ENCODE measurements around the gene FHOD3.

The FHOD3 gene

DNA sequence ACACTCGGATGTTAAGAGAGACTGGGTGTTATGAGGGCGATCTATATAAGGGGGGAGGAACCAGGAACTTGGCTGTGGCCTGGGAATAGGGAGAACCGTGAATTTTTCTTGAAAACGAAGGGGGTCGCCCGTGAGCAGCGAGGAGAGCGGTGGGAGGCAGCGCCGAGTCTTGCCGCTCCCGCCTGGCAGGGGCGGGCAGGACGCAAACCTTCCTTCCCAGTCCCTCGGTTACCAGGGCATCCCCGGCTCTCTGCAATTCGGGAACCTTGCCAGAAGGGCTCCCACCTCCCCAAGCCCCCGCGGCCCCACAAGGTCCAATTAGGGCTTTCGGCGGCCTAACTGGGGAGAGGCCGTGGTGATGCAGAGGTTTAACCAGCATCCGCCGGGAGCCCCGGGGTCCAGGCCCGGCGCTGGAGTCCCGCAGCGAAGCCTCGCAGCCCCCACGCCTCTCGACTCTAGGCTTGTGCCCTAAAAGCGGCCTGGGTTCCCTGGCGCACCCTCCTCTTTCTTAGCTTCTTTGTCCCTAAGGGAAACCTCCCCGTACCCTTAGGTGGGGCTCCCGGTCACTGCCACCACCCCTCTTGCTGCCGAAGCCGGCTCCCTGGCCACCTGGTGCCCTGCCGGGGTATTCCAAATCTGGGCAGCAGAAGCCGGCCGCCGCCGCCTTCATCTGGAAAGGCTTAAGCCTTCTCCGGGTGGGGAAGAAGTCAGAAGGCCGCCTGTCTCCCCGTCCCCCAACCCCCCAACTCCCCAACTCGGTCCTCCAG lies 680 bp upstream of the FHOD3 start:
- DNase-seq (ENCODE audit: low read depth in 2 of 2), result no peak

DNA sequence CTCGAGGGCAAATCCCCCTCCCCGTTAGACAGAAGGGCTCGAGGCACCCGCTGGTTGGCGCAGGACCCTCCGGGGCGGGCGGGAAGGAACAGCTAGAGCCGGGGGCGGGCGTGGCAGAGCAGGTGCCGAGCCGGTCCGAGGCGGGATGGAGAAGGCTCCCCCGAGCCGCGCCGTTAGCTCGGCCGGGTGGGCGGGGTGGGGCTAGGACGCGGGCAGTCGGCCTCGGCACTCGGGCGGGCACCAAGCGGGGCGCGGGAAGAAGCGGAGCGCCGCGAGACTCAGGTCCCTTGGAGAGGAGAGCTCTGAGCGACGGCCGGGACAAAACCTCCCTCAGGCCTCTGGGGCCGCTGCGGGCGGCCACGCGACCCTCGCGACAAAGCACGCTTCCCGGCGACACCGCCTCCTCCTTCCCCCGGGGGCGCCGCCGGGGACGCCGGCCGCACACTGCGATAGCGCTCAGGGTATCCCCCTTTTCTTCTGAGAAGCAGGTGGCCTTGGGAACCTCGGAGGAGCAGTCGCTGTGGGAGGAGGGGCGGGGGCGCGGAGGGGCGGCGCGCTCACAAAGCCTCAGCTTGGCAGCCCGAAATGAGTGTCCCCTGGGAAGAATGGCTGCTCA lies 721 bp downstream of the FHOD3 start:
- no peak for DNase-seq (ENCODE audit: low read depth in 2 of 2)

GRCh38 chr18:36299015-36299414 lies 1.5 kb downstream of the FHOD3 start:
- DNase-seq (ENCODE audit: low read depth in 2 of 2), result no peak

DNA sequence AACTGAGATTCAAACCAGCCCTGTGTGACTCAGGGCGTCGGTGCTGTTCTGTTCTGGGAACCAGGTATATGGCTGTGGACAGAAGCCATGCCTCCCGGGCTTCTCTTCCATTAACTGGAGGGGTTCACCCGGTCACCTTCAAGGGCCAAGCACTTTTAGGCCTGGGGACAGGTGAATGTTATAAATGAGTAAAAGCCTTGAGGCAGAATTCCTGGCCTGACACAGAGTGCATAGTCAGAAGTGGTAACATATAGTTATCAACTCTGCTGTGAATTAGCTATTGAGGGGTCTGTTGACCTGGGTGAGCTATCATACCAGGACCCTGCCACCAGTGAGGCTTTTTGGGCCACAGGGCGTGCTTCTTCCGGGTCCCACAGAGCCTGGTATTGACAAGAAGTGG lies 2.7 kb downstream of the FHOD3 start:
- no peak for DNase-seq (ENCODE audit: low read depth in 2 of 2)

GRCh38 chr18:36301884-36302283 lies 4.4 kb downstream of the FHOD3 start:
- no peak for DNase-seq (ENCODE audit: low read depth in 2 of 2)

- no peak for DNase-seq (ENCODE audit: low read depth in 2 of 2)
Observed at GRCh38 chr18:36302676-36303075, 5.2 kb downstream of the FHOD3 start.

- DNase-seq (ENCODE audit: low read depth in 2 of 2), result no peak
Observed at GRCh38 chr18:36303211-36303844, 5.8 kb downstream of the FHOD3 start.

- no peak for DNase-seq (ENCODE audit: low read depth in 2 of 2)
Observed at GRCh38 chr18:36304723-36305122, 7.2 kb downstream of the FHOD3 start.

DNA sequence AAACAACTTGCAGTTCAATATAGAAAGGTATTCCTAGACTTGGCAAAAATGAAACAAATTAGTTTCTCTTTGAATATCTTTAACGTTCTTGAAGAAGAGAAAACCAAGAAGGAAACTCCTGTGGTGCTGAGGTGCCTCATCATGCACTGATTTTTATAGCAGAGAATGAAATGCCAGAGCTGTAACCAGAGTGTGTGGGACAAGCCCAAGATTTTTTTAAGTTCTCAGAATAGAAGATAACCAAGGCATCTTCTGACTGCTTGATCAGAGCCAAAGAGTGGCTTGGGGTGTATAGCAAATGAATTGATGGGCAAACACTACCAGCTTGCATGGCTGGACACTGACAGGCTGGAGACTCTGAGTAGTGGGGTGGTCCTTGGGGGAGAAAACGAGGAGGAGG lies 7.9 kb downstream of the FHOD3 start:
- no peak for DNase-seq (ENCODE audit: low read depth in 2 of 2)

DNA sequence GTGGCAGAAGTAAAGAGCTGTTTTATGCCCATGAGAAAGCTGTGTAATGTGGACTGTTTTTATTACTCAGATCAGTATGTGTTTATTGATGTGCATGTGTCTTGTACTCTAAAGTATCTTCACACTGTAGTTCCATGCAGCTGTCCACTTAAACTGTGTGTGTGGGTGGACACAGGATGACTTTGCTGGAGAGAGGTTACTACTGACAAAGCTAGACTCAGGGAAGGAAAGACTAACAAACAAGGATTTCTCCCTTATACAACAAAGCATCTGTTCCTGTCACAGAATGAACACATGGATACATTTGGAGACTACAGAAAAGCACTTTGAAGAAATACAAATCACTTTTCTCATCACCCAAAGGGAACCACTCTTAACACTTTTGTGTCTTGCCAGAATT lies 10.0 kb downstream of the FHOD3 start:
- DNase-seq (ENCODE audit: low read depth in 2 of 2), result no peak

DNA sequence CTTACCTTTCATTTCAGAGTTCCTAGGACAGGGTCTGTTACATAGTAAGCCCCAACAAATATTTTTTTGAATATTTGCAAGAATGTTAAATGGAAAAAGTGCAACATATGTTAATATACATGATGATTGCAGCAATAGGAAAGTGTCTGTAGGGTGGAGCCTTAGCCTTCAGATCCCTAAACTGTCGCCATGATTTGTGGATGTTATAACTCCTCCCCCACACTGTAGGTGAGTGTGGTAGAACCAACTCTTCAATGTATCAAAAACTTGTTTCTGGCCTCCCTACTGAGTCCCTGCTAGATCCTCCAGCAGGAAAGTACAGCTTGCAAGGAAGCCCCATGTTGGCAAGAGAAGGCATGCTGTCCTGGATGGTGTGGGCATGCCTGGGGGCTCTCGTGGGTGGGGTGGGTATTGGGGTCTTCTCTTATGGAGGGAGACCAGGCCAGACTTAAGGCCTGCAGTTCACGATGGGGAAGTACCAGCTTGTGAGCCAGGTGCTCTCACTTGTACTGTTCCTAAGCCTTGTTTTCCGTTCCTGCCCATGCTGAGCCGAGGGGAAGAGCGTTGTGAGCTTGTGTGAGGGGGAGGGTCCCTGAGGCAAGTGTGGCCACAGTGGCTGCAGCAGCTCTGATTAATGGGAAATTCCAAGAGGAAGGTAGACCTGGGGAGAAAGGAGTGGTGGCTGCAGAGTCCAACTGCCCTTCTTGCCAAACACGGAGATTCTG lies 11.4 kb downstream of the FHOD3 start:
- DNase-seq (ENCODE audit: low read depth in 2 of 2), result no peak

DNA sequence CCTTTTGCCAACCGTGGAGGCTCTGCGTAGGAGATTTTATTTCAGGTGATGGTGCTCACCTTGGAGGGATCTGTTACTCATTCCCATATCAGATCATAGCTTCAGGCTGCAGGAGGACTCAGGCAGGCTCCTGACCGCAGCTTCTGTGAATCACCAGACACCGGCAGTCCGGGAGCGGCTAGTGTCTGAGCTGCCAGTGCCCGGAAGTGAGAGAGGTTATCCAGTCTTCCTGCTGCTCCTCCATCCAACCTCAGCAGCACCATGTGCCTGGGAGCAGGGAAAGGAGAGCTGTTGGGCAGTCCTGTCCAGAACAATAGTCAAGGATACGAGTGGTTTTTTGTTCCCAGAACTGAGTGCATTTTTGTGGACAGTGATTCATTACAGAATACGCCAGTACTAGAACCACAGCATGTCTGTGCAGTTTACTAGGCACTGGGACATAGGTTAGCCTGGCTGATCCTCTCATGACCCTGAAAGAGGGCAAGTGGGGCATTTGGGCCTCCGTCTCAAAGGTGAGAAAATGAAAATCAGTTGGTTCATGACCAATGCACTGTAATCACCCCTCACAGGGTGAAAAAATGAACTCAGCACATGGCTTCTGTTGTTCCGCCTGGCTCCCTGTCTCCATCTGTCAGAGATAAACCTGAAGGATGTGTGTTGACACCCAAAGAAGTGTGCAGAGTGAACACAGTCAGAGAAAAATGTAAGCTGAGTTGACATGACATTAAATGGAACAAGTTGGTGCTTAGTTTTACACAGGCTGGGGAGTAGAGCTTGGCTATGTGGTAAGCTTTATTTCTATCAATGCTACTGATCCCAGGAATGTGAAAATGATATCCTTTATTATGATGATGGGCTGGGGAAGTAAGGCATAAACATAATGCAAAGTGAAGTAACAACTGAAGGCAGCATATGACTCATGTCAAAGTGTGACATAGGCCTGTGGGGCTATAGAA lies 12.2 kb downstream of the FHOD3 start:
- DNase-seq (ENCODE audit: low read depth in 2 of 2), result no peak

- no peak for DNase-seq (ENCODE audit: low read depth in 2 of 2)
Observed at GRCh38 chr18:36311026-36311570, 13.6 kb downstream of the FHOD3 start.

GRCh38 chr18:36312806-36313395 lies 15.4 kb downstream of the FHOD3 start:
- DNase-seq (ENCODE audit: low read depth in 2 of 2), result no peak

DNA sequence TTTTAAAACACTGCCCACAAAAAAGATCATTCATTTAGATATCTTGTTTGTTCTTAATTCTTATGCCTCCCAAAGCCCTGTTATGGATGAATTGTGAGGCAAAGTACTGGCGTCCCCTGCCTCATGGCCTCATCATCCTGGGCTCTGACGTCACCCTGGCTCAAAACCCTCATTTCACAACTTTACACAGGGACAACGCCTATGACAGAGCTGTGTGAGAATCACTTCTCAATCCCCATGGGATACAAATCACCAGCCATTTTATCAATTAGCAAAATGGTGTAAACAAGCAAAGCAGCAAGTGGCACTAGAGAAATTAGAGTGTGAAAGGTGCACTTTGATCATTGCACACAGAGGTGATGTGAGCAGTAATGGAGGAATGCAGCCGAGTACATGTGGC lies 16.6 kb downstream of the FHOD3 start:
- no peak for DNase-seq (ENCODE audit: low read depth in 2 of 2)

GRCh38 chr18:36314754-36315153 lies 17.2 kb downstream of the FHOD3 start:
- DNase-seq (ENCODE audit: low read depth in 2 of 2), result no peak

DNA sequence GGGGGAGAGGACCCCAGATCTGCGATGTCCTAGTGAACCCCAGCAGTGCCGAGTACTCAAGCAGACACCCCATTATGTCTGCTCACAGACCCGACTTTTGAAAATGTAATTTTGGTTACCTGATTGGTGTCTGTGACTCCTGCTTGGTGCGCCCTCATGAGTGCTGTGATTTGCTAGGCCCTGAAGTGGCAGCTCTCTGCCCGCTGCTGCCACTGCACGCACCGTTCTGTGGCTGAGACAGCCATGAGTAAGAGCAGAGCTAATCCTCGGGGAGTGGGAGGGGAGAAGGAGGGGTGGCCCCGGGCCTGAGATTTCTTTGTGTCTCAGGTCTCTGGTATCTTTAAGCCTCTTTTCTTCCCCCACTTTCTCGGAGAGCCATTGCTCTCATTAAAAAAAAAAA lies 18.2 kb downstream of the FHOD3 start:
- no peak for DNase-seq (ENCODE audit: low read depth in 2 of 2)

- DNase-seq (ENCODE audit: low read depth in 2 of 2), result no peak
Observed at GRCh38 chr18:36316246-36316645, 18.7 kb downstream of the FHOD3 start.

GRCh38 chr18:36321658-36322407 lies 24.3 kb downstream of the FHOD3 start:
- no peak for DNase-seq (ENCODE audit: low read depth in 2 of 2)

GRCh38 chr18:36322408-36322728 lies 24.9 kb downstream of the FHOD3 start:
- DNase-seq (ENCODE audit: low read depth in 2 of 2), result no peak
